Measurements from ENCODE around the gene ATP5PO.

DNA sequence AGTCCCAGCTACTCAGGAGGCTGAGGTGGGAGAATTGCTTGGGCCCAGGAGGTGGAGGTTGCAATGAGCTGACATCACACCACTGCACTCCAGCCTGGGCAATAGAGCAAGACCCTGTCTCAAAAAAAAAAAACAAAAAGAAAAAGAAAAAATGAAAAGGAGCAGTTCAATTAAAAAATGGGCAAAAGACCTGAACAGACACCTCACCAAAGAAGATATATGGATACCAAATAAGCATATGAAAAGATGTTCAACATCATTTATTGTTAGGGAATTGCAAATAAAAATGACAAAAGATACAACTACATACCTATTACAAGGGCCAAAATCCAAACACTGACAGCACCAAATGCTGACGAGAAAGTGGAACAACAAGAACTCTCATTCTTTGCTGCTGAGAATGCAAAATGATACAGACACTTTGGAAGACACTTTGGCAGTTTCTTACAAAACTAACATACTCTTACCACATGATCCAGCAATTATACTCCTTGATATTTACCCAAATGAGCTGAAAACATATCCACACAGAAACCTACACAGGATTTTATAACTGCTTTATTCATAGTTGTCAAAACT is 28.7 kb upstream of the ATP5PO start:
- no peak for TF ChIP-seq EZH2phosphoT487 (IDR thresholded peaks at IDR 0.05; ENCODE audit: low read depth)
- no peak for TF ChIP-seq CTCF (IDR thresholded peaks at IDR 0.05; ENCODE audit: low read depth, low read length)
